Measurements from ENCODE around the gene CT45A8. TPM values are rescaled to one million over a fixed set of nuclear protein-coding genes. Genes with fewer than 3 reads are reported as not detected.

CT45A8 gene
- not detected in 2 replicates for total RNA-seq

GRCh38 chrX:135854438-135854837 is at the start of gene CT45A8:
Gene CT45A8, minus strand, starts transcription at chrX:135854538. Its CDS starts 3,755 bp downstream, at chrX:135850783.

GRCh38 chrX:135893294-135893817 is 39.0 kb upstream of the CT45A8 start, which contains the start of the genes CT45A10 and SAGE1:
Gene CT45A10, minus strand, starts transcription at chrX:135893444. Its CDS starts 8,100 bp downstream, at chrX:135885344.
Gene SAGE1, plus strand, starts transcription at chrX:135893716. Its CDS starts 2,527 bp downstream, at chrX:135896243.

GRCh38 chrX:135871712-135872111 is 17.4 kb upstream of the CT45A8 start, which contains the start of gene CT45A9:
Gene CT45A9, minus strand, starts transcription at chrX:135871812. Its CDS starts 3,751 bp downstream, at chrX:135868061.

GRCh38 chrX:135837180-135837579 is 17.2 kb downstream of the CT45A8 start, which contains the start of gene CT45A7:
Gene CT45A7, minus strand, starts transcription at chrX:135837280. Its CDS starts 3,747 bp downstream, at chrX:135833533.

GRCh38 chrX:135819912-135820311 is 34.4 kb downstream of the CT45A8 start, which contains the start of gene CT45A2:
Gene CT45A2, minus strand, starts transcription at chrX:135820012. Its CDS starts 3,747 bp downstream, at chrX:135816265.

GRCh38 chrX:135802687-135803086 is 51.7 kb downstream of the CT45A8 start, which contains the start of gene CT45A6:
Gene CT45A6, minus strand, starts transcription at chrX:135802787. Its CDS starts 3,794 bp downstream, at chrX:135798993.

Other genes starting within 250 kb of the CT45A8 start
- gene CT45A1, start 140.9 kb downstream of the CT45A8 start, total RNA-seq: not detected in 2 replicates
- gene CT45A3, start 86.3 kb downstream of the CT45A8 start, total RNA-seq: not detected in 2 replicates
- not detected in 2 replicates for gene CT45A5, start 69.0 kb downstream of the CT45A8 start, total RNA-seq
- not detected in 2 replicates for gene CT45A6, start 51.8 kb downstream of the CT45A8 start, total RNA-seq
- gene CT45A2, start 34.5 kb downstream of the CT45A8 start, total RNA-seq: not detected in 2 replicates
- not detected in 2 replicates for gene CT45A7, start 17.3 kb downstream of the CT45A8 start, total RNA-seq
- gene CT45A9, start 17.3 kb upstream of the CT45A8 start, total RNA-seq: not detected in 2 replicates
- gene CT45A10, start 38.9 kb upstream of the CT45A8 start, total RNA-seq: not detected in 2 replicates
- not detected in 2 replicates for gene SAGE1, start 39.2 kb upstream of the CT45A8 start, total RNA-seq
- gene MMGT1, start 119.5 kb upstream of the CT45A8 start, total RNA-seq: 20.2 and 20.5 TPM in 2 replicates
- gene SLC9A6, start 130.9 kb upstream of the CT45A8 start, total RNA-seq: 20.8 and 21.6 TPM in 2 replicates